ENCODE measurements around the gene FTCD.

FTCD gene

GRCh38 chr21:46154155-46154954, 1.0 kb downstream of the FTCD start:
- no peak for DNase-seq (ENCODE audit: low read depth in 2 of 2, low spot score in 1 of 2)

- peak in 1 of 2 donors; percentile 29 for DNase-seq (ENCODE audit: low read depth in 2 of 2, low spot score in 1 of 2)
Observed at GRCh38 chr21:46153247-46154154, 1.9 kb downstream of the FTCD start.

- DNase-seq (ENCODE audit: low read depth in 2 of 2, low spot score in 1 of 2), result no peak
Observed at GRCh38 chr21:46152927-46153246, 2.5 kb downstream of the FTCD start.

- no peak for DNase-seq (ENCODE audit: low read depth in 2 of 2, low spot score in 1 of 2)
Observed at GRCh38 chr21:46151989-46152926, 3.1 kb downstream of the FTCD start.

GRCh38 chr21:46151261-46151988, 4.0 kb downstream of the FTCD start:
- DNase-seq (ENCODE audit: low read depth in 2 of 2, low spot score in 1 of 2), result no peak

GRCh38 chr21:46150491-46151121, 4.8 kb downstream of the FTCD start:
- DNase-seq (ENCODE audit: low read depth in 2 of 2, low spot score in 1 of 2), result no peak

GRCh38 chr21:46150073-46150472, 5.3 kb downstream of the FTCD start:
- DNase-seq (ENCODE audit: low read depth in 2 of 2, low spot score in 1 of 2), result no peak

- DNase-seq (ENCODE audit: low read depth in 2 of 2, low spot score in 1 of 2), result no peak
Observed at GRCh38 chr21:46149205-46149901, 6.0 kb downstream of the FTCD start.

- DNase-seq (ENCODE audit: low read depth in 2 of 2, low spot score in 1 of 2), result no peak
Observed at GRCh38 chr21:46148106-46148505, 7.3 kb downstream of the FTCD start.

- DNase-seq (ENCODE audit: low read depth in 2 of 2, low spot score in 1 of 2), result peak; percentile 2 to 30
Observed at GRCh38 chr21:46147429-46147828, 8.0 kb downstream of the FTCD start.

- no peak for DNase-seq (ENCODE audit: low read depth in 2 of 2, low spot score in 1 of 2)
Observed at GRCh38 chr21:46146856-46147255, 8.5 kb downstream of the FTCD start.

- DNase-seq (ENCODE audit: low read depth in 2 of 2, low spot score in 1 of 2), result no peak
Observed at GRCh38 chr21:46145840-46146691, 9.3 kb downstream of the FTCD start.

- no peak for DNase-seq (ENCODE audit: low read depth in 2 of 2, low spot score in 1 of 2)
Observed at GRCh38 chr21:46145159-46145839, 10.1 kb downstream of the FTCD start.

- DNase-seq (ENCODE audit: low read depth in 2 of 2, low spot score in 1 of 2), result no peak
Observed at GRCh38 chr21:46144464-46145070, 10.8 kb downstream of the FTCD start.

- no peak for DNase-seq (ENCODE audit: low read depth in 2 of 2, low spot score in 1 of 2)
Observed at GRCh38 chr21:46142582-46143473, 12.6 kb downstream of the FTCD start.

- DNase-seq (ENCODE audit: low read depth in 2 of 2, low spot score in 1 of 2), result no peak
Observed at GRCh38 chr21:46141767-46142581, 13.4 kb downstream of the FTCD start.
